Fibroblast of lung (primary cell): Measurements from ENCODE around the gene SMCO2. TPM values are rescaled to one million over a fixed set of nuclear protein-coding genes. Genes with fewer than 3 reads are reported as not detected.

ENCODE experiments used
- DNase-seq, 2 donors: peaks; one replicate each; pipeline versions ENCODE4 v3.0.0 to v3.0.0-alpha.2; 2010; ENCODE audit warnings: low read depth in 2 of 2
- H2AFZ ChIP-seq: 2 replicates; pipeline ENCODE4 v1.5.1; 2012; ENCODE audit warnings: low read length, control low read depth, inconsistent platforms
- H3K27ac ChIP-seq: 2 replicates; pipeline ENCODE4 v1.5.1; 2011; ENCODE audit warnings: low read length, control low read depth; ENCODE audit not compliant: insufficient read depth
- H3K27me3 ChIP-seq: 2 replicates; pipeline ENCODE4 v1.5.1; 2011; ENCODE audit warnings: mild to moderate bottlenecking, low read length; ENCODE audit not compliant: control insufficient read depth, insufficient read depth
- H3K36me3 ChIP-seq: 2 replicates; pipeline ENCODE4 v1.5.1; 2011; ENCODE audit warnings: low read length; ENCODE audit not compliant: control insufficient read depth, insufficient read depth
- H3K4me1 ChIP-seq: 2 replicates; pipeline ENCODE4 v1.5.1; 2011; ENCODE audit warnings: low read length; ENCODE audit not compliant: control insufficient read depth, insufficient read depth; ENCODE audit errors: extremely low read depth
- H3K4me2 ChIP-seq: 2 replicates; pipeline ENCODE4 v1.5.1; 2011; ENCODE audit warnings: low read length, control low read depth; ENCODE audit not compliant: insufficient read depth; ENCODE audit errors: extremely low read depth
- H3K4me3 ChIP-seq, 4 experiments: fragments of 200-600 bp in 1 of 4; sonication (generic) in 1 of 4; replicated peaks in 1 of 4; 2 replicates each; pipeline ENCODE4 v1.5.1; 2011 to 2016; ENCODE audit warnings: low read length in 4 of 4, low read depth in 3 of 4, mild to moderate bottlenecking in 3 of 4, control low read depth in 2 of 4, inconsistent platforms in 1 of 4, mixed read lengths in 1 of 4; ENCODE audit not compliant: insufficient read depth in 1 of 4; ENCODE audit errors: control extremely low read depth in 1 of 4
- H3K79me2 ChIP-seq: 2 replicates; pipeline ENCODE4 v1.5.1; 2012; ENCODE audit warnings: mild to moderate bottlenecking, low read length, inconsistent platforms; ENCODE audit not compliant: control insufficient read depth, insufficient read depth
- H3K9ac ChIP-seq: 2 replicates; pipeline ENCODE4 v1.5.1; 2011; ENCODE audit warnings: mild to moderate bottlenecking, low read length, control low read depth; ENCODE audit not compliant: insufficient read depth
- H3K9me3 ChIP-seq: 2 replicates; pipeline ENCODE4 v1.5.1; 2012; ENCODE audit warnings: low read depth, low read length; ENCODE audit not compliant: control insufficient read depth, insufficient read depth
- H4K20me1 ChIP-seq: 2 replicates; pipeline ENCODE4 v1.5.1; 2011; ENCODE audit warnings: low read length; ENCODE audit not compliant: control insufficient read depth, insufficient read depth; ENCODE audit errors: extremely low read depth
- CTCF ChIP-seq, 2 donors: IDR thresholded peaks in 1 of 2; conservative IDR thresholded peaks in 1 of 2; 1 replicate in 1 of 2; 2 replicates in 1 of 2; pipeline ENCODE4 v1.5.1; 2011 to 2012; ENCODE audit warnings: low read length in 2 of 2, control low read depth in 1 of 2, inconsistent platforms in 1 of 2, low read depth in 1 of 2, mild to moderate bottlenecking in 1 of 2
- EZH2 ChIP-seq: IDR thresholded peaks from 2 replicates; pipeline ENCODE4 v1.5.1; 2012; ENCODE audit warnings: low read length, control low read depth, mild to moderate bottlenecking; ENCODE audit errors: missing control alignments
- polyA plus RNA-seq, 2 donors: library from polyadenylated mRNA; depleted of rRNA in 1 of 2; stranded (reverse) in 1 of 2; unstranded in 1 of 2; fragments of >200 nt; gene quantifications; 2 replicates each; pipeline ENCODE4 v1.2.1, GENCODE V29; 2011 to 2012; ENCODE audit warnings: missing spikeins in 1 of 2
- total RNA-seq: library from RNA; depleted of rRNA; stranded (reverse); fragments of >200 nt; gene quantifications from 2 replicates; pipeline ENCODE4 v1.2.1, GENCODE V29; 2014

Gene SMCO2
- total and polyA plus RNA-seq, 2 donors (not counting 1 experiment from before 2014, with no cell fraction given), result not detected

- H3K4me3 ChIP-seq, result no peak overlapping the region
- no peaks in the 10 kb centered on the region for H4K20me1 ChIP-seq
- no peak for DNase-seq
- no peaks in the 10 kb centered on the region for H3K9me3 ChIP-seq
- H3K4me1 ChIP-seq, result no peaks in the 10 kb centered on the region
- H3K27me3 ChIP-seq, result no peaks in the 10 kb centered on the region
- H3K9ac ChIP-seq, result no peak overlapping the region
- no peak overlapping the region for H2AFZ ChIP-seq
- no peaks in the 10 kb centered on the region for H3K79me2 ChIP-seq
- H3K4me2 ChIP-seq, result no peak overlapping the region
- H3K27ac ChIP-seq, result no peak overlapping the region
- TF ChIP-seq EZH2, result no peak
- TF ChIP-seq CTCF (conservative IDR thresholded peaks at IDR 0.05 in 1 of 2, IDR thresholded peaks at IDR 0.05 in 1 of 2; ENCODE audit: low read depth in 1 of 2, low read length in 2 of 2), result no peak
- no peaks in the 10 kb centered on the region for H3K36me3 ChIP-seq
Measured at GRCh38 chr12:27449026-27449425, 2.5 kb downstream of the SMCO2 start.

DNA sequence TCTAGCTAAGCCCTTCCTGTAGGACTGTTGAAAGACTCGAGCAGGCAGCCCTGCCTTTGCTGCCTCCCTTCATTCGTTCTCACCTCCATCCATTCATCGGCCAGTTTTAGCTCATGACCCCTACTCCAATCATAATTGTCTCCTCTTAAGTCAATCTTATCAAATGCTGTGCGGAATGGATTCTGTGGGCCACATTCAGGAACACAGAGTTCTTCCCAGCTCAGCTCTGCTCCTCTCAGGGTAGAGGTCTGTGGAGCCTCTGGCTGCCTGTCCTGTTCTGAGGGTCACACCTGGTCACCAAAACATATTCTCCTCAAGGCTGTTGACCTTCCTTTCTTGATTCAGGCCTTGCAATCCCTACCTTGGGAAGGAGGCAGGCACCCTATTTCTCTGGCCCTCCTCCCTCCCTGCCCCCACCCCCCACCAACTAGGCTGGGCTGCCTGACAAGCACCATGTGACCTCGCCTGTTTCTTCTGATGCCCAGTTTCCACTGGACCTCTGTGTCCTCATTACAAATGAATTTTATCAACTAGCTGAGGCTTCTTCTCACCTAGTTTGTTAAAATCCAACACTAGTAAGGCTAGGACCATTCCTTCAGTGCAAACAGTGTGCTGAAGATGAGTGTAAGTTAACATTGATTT lies 3.5 kb downstream of the SMCO2 start:
- H3K79me2 ChIP-seq, result no peaks in the 10 kb centered on the region
- no peak overlapping the region for H3K9ac ChIP-seq
- H3K27ac ChIP-seq, result no peak overlapping the region
- no peak for DNase-seq
- no peaks in the 10 kb centered on the region for H3K36me3 ChIP-seq
- no peak overlapping the region for H3K4me2 ChIP-seq
- no peak for TF ChIP-seq EZH2
- no peak for TF ChIP-seq CTCF (conservative IDR thresholded peaks at IDR 0.05 in 1 of 2, IDR thresholded peaks at IDR 0.05 in 1 of 2; ENCODE audit: low read depth in 1 of 2, low read length in 2 of 2)
- no peaks in the 10 kb centered on the region for H3K4me1 ChIP-seq
- H4K20me1 ChIP-seq, result no peaks in the 10 kb centered on the region
- H3K27me3 ChIP-seq, result no peaks in the 10 kb centered on the region
- no peak overlapping the region for H2AFZ ChIP-seq
- H3K9me3 ChIP-seq, result no peaks in the 10 kb centered on the region
- no peak overlapping the region for H3K4me3 ChIP-seq

DNA sequence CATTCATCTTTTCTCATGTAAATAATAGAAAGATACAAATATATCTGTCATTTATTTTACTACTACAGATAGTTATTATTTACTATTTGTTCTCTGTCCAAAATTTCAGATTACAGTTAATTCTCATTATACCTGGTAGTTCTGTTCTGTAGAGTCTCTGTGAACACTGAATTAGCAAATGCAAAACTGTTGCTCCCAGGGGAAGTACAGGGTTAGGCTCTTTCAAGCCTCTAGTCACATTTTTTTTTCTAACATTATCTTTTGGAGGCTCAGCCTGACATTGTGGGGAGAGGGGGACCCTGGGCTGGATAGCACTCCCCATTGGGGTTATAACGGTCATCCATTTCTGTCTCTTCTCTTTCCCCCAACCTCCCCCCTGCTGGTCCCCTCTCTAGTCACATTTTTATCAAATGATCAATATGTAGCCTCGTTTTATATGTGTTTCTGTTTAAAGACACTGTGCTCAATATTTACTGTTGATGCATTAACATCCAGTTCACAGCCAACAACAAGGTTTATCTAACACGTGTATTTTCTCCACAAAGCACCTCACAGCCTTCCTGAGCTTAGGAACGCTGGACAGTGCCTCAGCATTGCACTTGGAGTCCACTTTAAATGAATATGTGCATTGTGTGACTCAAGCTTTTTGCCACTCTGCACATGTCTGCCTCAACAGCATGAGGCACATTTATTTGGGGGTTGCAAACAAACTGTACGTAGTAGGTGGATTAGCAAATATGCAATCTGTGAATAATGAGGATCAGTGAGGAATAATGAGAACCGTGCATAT lies 4.7 kb downstream of the SMCO2 start:
- Histone ChIP-seq H3K4me1 (no peaks in the 10 kb centered on the region), H3K9me3 (no peaks in the 10 kb centered on the region), H2AFZ (no peak overlapping the region)

More for the DNA sequence above, 4.7 kb downstream of the SMCO2 start:
- no peaks in the 10 kb centered on the region for H3K27me3 ChIP-seq
- no peak overlapping the region for H3K4me3 ChIP-seq
- no peak overlapping the region for H3K9ac ChIP-seq
- DNase-seq, result no peak
- H3K79me2 ChIP-seq, result no peaks in the 10 kb centered on the region
- no peaks in the 10 kb centered on the region for H4K20me1 ChIP-seq
- H3K36me3 ChIP-seq, result no peaks in the 10 kb centered on the region
- TF ChIP-seq CTCF (conservative IDR thresholded peaks at IDR 0.05 in 1 of 2, IDR thresholded peaks at IDR 0.05 in 1 of 2; ENCODE audit: low read depth in 1 of 2, low read length in 2 of 2) (no peak), EZH2 (no peak)
- H3K4me2 ChIP-seq, result no peak overlapping the region
- H3K27ac ChIP-seq, result no peak overlapping the region
